Dedifferentiated amniotic fluid mesenchymal stem cell (primary cell): ENCODE data around the gene HIVEP2.
"Not testable (repeated sequence)": the region's sequence is repeated elsewhere in the genome, so short reads cannot be mapped to it uniquely, and the experiment has no call there.

Source experiments
- DNase-seq: peaks from one replicate; pipeline ENCODE4 v3.0.0-alpha.2; 2016; ENCODE audit errors: extremely low spot score

The HIVEP2 gene, protein sequence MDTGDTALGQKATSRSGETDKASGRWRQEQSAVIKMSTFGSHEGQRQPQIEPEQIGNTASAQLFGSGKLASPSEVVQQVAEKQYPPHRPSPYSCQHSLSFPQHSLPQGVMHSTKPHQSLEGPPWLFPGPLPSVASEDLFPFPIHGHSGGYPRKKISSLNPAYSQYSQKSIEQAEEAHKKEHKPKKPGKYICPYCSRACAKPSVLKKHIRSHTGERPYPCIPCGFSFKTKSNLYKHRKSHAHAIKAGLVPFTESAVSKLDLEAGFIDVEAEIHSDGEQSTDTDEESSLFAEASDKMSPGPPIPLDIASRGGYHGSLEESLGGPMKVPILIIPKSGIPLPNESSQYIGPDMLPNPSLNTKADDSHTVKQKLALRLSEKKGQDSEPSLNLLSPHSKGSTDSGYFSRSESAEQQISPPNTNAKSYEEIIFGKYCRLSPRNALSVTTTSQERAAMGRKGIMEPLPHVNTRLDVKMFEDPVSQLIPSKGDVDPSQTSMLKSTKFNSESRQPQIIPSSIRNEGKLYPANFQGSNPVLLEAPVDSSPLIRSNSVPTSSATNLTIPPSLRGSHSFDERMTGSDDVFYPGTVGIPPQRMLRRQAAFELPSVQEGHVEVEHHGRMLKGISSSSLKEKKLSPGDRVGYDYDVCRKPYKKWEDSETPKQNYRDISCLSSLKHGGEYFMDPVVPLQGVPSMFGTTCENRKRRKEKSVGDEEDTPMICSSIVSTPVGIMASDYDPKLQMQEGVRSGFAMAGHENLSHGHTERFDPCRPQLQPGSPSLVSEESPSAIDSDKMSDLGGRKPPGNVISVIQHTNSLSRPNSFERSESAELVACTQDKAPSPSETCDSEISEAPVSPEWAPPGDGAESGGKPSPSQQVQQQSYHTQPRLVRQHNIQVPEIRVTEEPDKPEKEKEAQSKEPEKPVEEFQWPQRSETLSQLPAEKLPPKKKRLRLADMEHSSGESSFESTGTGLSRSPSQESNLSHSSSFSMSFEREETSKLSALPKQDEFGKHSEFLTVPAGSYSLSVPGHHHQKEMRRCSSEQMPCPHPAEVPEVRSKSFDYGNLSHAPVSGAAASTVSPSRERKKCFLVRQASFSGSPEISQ (N-terminal part only)

DNA sequence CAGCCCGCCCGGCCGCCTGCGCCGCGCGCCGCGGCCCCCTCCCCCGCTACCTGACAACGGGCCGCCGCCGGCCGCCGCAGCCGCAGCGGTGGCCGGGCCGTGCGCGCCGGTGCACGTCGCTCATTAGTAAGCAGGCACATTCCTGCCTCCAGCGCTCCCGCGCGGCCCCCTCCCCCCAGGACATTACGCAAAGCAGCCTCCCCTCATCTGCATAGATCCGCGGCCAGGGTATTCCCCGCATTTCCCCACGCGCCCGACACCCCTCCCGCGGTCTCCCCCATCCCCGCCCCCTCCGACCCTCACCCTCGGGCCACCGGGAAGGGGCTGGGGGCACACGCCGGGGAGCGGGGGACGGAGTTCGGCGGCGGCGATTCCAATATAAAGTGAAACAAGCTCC, at the start of gene HIVEP2:
TSS of gene HIVEP2 (minus strand) at position 128 of the 397 bp plus-strand sequence. CDS start 170,438 bp downstream, outside the sequence.
- DNase-seq: peak; percentile 59

DNA sequence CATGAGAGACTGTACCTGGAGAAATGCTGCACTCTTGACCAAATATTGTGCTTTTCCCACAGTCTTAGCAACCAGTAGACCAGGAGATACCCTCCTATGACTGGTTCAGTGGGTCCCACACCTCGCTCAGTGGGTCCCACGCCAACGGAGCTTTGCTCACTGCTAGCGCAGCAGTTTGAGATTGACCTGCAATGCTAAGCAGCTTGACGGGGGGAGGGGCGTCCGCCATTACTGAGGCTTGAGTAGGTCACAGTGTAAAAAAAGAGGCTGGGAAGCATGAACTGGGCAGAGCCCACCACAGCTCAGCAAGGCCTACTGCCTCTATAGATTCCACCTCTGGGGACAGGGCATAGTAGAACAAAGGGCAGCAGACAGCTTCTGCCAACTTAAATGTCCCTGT, 49.0 kb upstream of the HIVEP2 start:
- DNase-seq: no peak

DNA sequence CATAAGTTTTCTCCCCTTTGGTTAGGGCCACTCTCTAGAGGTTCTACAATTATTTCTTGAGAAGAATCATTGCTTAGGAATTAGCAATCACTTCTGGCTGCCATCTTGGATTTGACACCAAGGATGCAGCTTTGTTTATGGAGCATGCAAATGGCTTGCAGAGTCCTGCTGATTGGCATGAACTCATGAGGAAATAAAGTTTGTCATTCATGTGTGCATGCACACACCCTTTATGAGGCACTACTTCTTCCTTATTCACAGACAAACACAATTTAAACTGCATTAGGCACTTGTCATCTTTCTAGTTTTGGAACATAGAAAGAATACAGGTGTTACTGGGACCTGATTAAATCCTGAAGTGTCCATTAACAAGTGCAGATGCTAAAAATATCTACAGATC, 42.5 kb upstream of the HIVEP2 start:
- DNase-seq: no peak

DNA sequence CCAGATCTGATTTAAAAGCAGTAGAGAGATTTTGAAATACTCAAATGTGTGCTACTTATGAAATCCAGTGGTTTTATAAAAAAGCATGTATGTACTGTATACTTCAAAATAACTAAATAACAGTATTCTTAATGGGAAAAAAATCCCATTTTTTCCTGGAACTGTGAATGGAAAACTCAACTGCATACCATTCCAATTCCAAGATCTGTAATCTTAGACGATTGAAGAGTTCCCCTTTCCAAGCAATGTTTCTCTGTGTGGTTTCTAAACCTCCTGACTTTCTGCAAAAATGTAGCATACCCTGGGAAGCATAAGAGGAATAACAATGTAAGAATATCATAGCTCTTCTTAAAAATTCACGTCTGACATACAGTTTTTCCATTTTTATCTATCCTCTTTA, 40.3 kb upstream of the HIVEP2 start:
- peak; percentile 31 for DNase-seq

DNA sequence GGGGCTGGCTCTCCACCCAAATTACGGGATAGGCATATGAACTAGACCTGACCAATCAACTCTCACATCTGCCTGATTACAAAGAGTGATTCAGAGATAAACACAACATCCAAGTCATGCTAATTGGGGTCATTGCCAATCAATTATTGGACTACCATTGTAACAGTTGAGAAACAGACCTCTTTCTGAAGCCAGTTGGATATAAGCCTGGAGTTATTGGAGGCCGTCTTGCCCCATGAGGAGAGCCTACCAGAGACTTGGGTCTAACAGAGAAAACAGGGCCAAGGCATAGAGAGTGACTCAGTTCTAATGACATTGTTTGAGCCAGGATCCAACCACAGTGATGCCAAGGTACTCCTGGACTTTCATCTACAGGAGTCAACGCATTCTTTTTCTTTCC, 39.4 kb upstream of the HIVEP2 start:
- no peak for DNase-seq

DNA sequence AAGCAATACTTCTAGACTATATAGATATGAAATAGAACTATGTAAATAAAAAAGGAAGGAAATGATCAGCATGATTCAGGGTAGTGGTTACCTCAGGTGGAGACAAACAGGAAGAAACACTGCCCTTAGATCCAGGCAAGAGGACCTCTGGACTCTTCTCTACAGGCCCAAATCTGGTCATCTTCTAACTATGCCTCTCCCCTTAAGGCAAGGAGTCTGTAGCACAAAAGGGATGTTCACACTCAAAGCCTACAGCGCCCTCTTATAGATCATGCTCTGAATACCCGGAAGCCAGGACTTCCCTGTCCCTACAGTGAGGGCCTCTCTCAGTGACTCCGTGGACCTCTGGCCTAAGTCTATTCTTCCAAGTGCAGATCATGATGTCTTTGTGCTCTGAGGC, 30.4 kb upstream of the HIVEP2 start:
- DNase-seq: no peak

DNA sequence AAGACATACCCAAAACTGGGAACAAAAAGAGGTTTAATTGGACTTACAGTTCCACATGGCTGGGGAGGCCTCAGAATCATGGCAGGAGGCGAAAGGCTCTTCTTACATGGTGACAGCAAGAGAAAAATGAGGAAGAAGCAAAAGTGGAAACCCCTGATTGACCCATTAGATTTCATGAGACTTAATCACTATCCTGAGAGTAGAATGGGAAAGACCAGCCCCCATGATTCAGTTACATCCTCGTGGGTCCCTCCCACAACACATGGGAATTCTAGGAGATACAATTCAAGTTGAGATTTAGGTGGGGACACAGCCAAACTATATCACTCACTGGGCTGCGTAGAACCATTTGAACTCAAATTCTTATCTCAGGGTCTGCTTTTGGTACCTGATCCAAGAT, 26.0 kb upstream of the HIVEP2 start:
- not testable (repeated sequence) for DNase-seq

DNA sequence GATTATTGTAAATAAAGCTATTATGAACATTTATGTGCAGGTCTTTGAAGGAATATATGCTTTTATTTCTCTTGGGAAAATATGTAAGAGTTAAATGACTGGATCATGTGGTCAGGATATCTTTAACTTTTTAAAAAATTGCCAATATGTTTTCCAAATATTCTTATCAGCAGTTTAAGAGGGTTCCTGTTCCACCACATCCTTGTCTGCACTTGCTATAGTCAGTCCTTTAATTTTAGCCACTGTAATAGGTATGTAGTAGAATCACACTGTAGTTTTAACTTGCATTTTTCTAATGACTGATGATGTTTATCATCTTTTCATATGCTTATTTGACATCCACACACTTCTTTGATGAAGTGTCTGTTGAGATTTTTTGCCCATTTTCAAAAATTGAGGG, 23.6 kb upstream of the HIVEP2 start:
- DNase-seq: no peak

DNA sequence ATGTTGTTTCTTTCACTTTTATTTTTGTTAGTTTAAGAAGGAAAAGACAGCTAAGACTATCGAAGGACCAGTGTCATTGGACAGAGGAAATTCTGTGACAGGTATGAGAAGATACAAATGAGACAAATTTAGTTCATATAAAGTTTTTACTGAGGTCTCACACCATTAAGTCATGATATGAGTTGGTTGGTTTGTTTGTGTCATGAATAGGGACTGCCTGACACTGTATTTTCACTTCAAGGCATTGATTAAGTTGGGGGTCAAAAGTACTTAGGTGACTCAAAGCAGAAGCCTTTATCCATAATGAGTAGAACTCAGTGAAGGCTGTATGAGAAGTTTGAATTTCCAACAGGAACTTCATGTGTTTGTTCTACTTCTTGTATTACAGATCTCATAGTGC, 21.3 kb upstream of the HIVEP2 start:
- DNase-seq: no peak

DNA sequence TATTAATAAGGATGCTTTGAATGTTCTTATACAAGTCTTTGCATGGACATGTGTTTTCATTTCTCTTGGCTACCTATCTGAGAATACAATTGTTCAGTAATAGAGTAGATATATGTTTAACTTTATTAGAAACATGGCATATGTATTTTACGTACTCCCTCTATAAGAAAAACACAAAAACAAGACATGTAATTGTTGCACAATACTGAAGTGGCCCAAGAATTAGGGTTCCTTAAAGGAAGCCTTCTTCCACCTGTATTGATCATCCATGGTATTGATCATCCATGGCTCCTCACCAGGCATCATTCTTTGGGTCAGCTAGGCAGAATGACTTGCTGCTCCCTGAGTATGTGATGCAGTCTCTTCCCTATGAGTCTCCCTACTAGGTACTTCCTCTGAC, 20.2 kb upstream of the HIVEP2 start:
- DNase-seq: no peak

DNA sequence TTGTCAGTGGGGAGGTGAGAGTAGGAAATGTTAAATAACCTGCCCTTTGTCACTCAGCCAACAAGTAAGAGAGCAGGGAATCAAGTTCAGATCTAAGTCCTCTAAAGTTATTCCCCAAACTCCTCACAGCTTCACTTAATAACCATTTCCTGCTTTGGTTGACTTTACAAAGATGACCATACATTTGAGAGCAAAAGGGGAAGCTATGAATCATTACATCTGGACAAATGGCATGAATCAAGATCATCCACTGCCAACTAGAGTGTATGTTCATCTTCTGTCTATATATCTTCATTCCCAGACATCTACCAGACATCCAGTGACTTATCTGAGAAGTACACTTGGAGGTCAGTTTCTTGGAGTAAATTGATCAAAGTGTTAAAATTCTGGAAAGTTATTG, 15.1 kb upstream of the HIVEP2 start:
- DNase-seq: no peak

DNA sequence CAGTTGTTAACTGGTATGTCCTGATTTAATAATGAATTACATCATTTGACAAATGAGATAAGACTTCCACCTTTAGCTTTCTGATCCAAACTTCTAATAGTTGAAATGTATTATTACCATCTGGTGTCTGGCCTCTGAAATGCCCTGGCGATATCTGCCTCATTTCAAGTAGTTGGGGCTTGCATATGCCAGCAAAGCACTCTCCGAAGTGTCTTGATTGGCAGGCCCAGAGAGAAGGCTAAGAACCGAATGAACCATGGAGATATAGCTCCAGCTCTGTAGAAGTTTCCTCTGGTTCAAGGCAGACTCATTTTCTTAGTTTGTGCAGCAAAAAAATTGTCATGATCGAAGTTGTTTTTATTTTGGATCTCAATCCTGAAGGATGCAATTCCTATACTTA, 13.4 kb upstream of the HIVEP2 start:
- DNase-seq: no peak

DNA sequence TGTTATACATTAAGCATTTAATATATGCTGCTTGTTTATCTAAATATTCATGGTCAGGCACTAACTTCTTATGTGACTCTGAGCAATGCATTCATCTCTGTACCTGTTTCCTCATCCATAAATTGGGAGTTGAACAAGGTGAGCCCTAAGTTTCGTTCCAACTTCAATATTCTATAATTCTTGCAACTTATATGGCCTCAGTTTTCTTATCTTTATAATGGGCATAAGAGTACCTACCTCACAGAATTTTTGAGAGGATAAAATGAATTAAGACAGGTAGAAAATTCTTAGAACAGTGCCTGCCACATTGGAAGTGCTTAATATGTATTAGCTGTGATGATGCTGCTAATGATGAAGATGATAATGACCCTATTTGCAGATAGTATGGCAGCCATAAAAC, 11.8 kb upstream of the HIVEP2 start:
- no peak for DNase-seq

DNA sequence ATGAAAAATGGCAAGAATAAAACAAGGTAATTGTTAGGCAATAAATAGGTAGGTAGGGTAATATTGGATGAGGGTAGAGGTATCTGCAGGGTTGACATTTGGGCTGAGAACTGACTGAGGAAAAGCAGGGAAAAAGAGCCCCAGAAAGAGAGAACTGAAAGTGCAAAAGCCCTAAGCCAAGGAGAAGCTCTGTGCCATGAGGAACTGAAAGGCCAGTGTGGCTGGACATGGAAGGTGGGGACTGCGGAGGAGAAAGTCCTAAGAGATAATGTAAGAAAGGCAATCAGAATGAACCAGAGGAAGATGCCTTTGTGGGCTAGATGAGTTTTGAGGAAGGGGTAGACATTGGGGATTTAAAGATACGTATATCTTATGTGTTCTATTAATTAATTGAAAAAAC, 9.9 kb upstream of the HIVEP2 start:
- no peak for DNase-seq

DNA sequence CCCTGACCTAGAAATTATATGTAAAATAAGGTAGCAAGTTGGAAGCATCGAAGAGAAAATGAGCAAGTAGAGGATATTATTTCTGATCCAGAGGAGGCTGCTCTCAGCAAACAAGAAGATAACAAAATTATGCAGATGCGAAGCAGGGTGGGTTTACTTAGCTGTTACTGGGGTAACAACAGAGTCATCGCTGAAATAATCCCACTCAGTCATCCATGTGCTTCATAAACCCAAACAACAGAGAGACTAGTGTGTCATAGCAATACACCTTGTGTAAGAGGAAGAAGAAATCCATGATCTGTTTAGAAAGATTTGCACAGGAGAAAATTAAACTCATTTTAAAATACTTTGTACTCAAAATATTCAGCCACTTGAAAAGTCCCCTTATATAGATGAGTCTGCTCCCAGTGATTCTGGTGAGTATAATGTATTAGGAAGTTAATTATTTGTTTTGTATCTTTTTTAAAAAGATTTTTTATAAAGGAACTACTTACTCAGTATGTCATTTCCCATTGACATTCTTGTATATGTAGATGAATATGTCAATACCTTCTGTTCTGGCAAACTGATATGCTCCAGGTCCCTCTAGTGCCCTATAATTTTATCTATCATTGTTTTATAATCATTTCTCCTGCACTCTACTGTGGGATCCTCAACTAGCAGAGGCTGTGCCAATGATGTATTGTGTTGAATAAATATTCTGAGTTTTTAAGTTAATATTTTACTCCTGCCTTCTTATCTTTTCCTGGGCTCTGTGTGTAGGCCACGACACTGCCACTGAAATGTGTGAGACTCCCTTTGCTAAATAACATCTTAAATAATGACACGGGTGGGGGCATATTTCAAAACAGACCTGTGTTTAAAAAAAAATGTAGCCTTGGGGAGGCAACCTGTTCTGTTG, 8.6 kb upstream of the HIVEP2 start:
- DNase-seq: no peak

DNA sequence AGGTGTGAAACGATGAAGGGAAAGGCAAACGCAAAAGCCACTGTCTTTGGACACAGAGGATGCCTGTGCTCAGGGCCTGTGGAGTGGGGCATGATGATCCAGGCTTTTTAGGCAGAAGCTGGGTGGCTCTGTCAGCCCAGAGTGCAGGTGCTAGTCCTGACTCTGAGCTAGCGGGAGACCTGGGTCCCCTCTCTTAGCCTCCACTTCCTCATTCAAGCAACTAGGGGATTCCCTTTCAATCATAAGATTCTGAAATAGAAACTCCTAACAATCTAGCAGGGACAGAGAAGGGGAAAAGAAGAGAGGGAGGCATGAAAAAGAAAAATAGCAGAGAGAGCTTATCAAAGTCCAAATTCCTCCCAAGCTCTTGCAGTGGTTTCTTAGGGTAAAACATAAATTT, 7.6 kb upstream of the HIVEP2 start:
- DNase-seq: no peak

DNA sequence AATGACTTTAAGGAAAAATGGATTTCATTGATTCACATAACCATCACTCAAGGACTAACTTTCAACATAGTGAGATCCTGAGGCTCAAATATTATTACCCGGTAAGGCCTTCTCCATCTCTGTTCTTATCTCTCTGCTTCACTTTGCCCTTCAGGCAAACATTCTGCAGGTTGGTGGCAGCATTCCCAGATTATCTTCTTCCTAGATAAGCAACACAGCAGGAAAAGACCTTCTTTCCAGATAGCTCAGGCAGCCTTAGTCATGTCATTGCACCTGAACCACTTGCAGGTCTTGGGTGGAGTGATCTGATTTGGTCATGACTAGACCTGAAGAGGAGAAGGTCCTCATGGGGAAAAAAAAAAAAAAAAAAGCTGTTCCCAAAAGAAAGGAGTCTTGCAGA, 5.3 kb upstream of the HIVEP2 start:
- DNase-seq: no peak

DNA sequence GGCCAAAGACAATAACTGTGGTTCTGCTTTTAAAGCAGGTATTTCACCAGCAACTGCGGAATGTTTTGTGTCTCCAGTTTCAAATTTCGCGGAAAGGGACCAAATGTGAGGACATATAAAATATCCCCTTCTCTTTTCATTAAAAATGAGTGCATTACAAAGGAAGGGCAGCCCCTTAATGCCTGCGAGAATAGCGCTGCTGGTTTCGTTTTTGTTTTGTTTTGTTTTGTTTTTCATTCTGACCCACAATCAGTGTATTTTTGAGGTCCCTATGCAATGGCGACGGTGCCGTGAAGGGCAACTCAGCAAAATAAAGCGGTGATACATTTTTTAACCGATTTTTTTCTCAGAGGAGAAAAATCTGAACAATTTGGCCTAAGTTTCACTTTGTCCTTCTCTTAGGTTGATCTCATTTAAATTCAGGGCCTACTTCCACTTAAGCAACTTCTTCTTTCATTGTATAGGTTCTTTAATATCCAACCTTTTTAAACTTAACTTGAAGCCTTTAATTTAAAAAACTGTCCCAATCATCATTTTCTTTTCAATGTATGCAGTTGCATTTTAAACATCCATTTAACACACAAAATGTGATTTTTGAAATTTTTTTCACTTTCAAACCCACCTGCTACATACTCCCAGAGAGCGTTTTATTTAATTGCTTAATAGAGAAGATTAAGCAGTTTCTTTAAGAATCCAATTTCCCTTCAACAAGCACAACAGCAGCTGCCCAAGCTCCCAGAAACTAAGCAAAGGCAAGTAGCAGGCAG, 2.9 kb upstream of the HIVEP2 start:
- DNase-seq: peak; percentile 49

DNA sequence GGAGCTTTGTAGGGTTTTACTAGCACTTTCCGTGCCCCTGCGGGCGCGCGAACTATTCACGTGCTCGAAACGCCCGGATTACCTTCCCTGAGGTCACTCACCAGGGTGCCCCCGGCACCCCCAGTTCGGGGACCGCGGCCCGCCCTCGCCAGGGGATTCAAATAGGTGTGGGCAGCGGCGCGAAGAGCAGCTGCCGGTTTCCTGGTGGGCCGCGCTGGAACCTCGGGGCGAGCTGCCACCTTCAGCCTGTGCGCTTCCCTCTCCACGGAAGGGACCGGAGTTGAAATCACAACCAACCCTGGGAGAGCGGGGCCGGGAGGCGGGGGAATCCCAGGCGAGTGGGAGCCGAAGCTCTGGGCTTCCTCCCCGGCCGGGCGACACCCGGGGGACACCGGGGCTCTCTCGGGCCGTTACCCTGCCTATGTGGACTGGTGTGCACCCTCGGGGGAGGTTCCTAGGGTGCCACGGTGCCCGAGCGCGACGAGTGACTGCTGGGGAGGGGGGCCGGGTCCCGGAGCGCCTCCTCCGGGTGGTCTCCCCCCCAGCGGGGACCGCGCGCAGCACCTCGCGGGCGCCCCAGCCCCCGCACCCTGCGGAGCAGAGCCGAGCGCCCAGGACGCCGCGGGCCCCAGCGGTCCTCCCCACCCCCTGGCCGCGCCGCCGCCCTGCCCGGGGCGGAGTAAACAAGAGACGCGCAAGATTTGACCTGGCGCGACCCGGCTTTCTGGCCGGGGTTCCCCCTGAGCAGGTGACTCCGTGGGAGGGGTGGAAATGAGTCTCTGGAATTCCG, 2.1 kb upstream of the HIVEP2 start:
- DNase-seq: no peak
